Cortex of kidney (tissue), 1 donor: ENCODE results near the gene PIK3CD.
"Not testable (repeated sequence)": the region's sequence is repeated elsewhere in the genome, so short reads cannot be mapped to it uniquely, and the experiment has no call there.

Source experiments
- DNase-seq: peaks from one replicate; lab custom pipeline; 2025; lab: John Stamatoyannopoulos, UW

The PIK3CD gene

GRCh38 chr1:9621032-9621431, 30.5 kb upstream of the PIK3CD start:
- no peak for DNase-seq

DNA sequence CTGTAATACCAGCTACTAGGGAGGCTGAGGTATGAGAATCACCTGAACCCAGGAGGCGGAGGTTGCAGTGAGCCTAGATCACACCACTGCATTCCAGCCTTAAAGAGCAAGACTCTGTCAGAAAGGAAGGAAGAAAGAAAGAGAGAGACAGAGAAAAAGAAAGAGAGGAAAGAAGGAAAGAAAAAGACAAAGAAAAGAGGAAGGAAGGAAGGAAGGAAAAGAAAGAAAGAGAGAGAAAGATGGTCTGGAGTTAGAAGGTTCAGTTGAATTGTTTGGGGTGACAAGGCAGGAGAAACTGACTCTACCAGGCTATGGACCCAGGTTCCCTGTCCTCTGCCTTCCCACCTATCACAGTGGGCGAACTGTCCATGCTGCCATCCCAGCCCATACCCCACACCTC, 27.4 kb upstream of the PIK3CD start:
- no peak for DNase-seq

GRCh38 chr1:9625030-9625429, 26.5 kb upstream of the PIK3CD start:
- not testable (repeated sequence) for DNase-seq

- DNase-seq, result no peak
These were observed 25.3 kb upstream of the PIK3CD start for GRCh38 chr1:9626201-9626608.

DNA sequence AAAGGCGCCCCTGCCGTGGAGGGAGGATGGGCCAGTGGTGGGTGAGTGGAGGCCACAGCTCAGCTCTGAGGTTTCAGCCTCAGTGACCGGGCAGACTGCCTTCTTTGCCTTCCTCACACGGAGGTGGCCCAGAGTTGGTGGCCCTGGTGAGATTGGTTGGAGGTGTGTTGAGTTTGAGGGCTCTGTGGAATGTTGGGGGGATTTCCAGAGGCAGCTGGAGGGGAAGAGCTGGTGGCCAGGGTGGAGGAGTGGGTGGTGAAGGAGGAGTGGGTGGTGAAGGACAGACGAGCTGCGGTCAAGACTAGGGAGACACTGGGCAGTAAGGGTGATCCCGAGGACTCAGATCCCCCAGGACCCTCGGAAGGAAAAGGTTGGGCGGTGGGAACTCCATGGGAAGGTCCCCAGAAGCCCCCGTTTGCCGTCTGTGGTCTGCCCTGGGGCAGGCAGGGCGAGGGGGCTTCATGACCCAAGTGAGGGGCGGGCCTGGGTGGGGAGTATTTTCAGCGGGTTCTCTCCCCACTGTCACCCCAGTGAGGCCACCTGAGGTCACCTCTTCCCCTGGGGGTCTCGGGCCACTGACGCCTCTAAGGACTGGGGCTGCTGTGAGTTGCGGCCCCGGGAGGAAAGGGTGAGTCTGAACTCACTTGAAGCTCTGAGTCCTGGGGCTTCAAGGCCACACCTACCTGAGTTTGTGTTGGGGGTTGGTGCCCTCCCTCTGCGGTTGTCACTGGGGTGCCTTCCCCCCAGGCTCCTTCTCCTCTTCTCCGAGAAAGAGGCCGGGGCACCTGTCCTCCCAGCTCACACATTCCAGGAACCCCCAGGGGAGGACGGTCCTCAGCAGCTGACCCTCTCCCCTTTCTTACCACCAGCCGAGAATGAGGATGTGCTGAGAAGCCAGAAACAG, 22.7 kb upstream of the PIK3CD start:
- no peak for DNase-seq

DNA sequence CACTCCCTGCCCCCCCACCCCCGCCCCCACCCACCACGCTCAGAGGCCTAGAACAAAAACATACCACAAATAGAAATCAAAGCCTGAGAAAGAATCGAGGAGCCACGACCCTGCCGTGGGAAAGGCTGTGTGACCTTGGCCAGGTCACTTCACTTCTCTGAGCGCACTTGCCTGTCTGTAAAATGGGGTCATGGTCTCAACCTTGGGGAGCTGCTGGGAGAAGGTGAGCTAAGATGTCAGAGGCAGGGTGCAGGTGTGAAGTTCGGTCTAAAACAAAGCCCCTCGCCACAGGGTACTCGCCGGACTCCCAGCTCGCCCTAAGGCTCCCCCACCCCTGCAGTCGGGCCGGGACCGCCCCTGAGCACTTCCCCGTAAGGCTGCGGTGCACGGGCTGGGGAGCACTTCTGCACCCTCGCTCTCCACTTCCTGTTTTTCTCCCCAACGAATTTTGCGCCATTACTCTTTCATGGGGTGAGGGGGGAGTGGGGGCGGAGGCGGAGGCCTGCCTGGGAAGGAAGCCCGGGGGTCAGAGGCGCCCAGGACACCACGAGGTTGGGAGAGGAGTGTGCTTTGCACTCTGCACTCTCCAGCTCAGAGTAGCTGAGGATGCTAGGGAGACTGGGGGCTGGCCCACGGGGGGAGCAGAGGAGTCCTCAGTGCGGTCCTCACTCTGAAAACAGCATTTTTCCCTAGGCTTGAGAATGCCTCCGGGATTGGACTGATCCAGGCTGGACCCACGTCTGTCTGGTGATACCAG, 21.9 kb upstream of the PIK3CD start:
- no peak for DNase-seq

DNA sequence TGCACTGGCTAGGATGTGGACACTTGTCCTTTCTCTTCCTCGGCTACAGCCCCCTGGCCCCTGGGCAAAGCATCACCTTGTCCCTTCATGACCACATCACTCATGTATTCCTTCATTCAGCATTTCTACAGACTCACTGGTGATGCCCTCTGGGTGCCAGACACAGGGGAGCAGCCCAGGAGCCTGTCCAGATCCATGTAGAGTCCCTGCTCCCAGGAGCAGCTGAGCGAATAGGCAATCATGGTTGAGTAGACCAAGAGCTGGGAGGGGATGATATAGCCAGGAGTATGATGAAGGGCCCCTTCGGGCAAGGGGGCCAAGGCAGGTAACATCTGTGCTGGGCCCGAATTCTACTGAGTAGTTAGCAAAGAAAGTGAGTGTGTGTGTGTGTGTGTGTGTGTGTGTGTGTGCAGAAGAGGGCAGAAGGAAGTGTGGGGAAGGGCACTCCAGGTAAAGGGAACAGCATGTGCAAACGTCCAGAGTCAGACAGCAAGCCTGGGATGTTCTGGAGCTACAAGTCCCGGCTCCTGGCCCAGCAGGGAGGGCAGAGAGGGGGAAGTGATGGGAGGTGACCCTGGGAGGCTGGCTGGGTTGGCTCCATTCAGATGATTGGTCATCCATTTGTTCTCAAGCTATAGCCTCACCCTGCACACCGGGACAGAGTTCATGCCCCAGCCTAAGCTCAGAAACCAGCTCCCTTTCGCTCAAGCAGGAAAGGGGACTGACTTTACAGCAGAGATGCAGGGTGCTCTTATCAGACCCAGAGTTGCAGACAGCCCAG, 21.0 kb upstream of the PIK3CD start:
- DNase-seq, result no peak

DNA sequence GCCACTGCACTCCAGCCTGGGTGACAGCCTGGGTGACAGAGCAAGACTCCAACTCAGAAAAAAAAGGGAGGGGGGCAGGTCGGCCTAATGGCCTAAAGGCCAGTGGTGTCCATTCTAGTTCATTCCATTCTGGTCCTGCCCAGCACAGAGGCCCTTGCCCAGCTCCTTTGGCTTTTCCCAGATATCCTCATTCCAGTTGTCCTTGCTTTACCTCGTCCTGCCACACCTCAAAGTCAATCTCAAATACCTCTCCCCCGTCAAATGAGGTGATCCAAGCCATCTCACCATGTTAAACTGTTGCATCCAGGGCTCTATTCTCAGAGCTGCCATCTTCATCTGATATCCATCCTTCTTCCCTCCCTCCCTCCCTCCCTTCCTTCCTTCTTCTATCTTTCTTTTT, 19.9 kb upstream of the PIK3CD start:
- no peak for DNase-seq

GRCh38 chr1:9633493-9633892, 18.0 kb upstream of the PIK3CD start:
- DNase-seq, result no peak

- DNase-seq, result no peak
These were observed 16.9 kb upstream of the PIK3CD start for GRCh38 chr1:9634582-9634981.

DNA sequence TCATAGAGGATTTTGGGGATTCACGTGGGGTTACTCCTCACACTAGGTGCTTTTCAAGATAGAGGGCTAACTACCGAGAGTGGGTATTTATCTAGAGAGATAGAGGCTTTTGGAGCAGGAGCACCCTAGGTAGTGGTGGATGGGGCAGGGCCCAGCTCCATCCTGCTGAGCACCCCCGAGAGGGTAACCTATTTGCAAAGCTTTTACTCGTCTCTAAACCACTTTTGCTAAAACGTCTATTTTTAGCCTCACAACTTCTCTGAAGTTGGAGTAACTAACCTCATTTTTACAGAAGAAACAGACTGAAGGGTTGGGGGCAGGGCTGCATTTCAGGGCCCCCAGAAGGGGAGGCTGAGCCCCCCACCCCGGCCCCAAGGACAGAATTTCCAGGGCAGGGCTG, 12.3 kb upstream of the PIK3CD start:
- DNase-seq, result no peak

DNA sequence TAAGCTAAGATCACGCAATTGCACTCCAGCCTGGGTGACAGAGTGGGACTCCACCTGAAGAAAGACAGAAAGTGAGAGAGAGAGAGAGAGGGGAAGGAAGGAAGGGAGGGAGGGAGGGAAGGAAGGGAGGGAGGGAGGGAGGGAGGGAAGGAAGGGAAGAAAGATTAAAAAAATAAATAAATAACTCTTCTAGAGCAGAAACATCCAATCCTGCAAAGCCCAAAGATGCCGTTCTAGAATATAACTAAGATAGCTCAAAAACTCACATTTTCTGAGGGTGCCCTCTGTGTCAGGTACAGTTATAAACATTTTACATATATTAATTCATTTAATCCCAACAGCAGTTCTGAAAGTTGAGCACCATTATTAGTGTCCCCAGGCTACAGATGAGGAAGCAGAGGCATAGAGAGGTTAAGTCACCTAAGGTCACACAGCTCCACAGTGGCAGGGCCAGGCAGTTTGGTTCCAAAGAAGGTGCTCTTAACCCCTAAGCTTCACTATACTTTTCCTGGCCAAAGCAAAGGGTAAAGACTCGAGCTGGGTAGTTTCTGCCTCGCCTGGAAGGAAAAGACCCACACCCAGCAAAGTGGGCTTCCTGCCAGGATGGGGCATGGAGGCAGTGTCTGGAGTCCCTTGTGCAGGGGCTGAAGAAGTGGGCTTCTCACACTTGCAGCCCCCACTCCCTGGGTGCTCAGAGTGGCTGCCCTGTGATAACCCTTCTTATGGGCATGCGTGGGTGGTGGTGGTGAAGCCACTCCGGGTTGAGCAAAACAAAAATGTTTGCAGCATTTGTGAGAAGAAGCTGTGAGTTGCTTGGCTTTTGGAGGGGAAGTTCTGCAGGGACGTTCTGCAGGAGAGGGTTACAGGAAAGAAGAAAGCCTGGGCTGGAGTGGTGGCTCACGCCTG, 7.9 kb upstream of the PIK3CD start:
- no peak for DNase-seq

- no peak for DNase-seq
These were observed 5.5 kb upstream of the PIK3CD start for GRCh38 chr1:9646037-9646436.

DNA sequence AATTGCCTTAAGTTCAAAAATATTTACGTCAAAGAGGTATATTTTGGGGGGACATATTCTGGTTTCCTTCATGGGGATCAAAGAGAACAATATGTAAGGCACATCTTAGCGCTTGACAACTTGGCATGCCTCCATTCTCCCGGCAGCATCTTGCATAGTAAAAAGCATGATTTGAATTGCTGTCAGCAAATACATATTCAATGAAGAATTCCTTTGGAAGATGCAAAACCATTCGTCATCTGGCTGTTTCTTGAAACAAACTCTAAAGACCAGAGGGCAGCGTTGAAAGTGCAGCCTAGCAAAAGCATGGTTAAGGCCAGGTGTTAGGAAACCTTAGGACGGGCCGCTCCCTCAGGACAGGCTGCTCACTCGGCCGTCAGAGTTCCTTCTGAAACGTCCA, 3.4 kb upstream of the PIK3CD start:
- no peak for DNase-seq

DNA sequence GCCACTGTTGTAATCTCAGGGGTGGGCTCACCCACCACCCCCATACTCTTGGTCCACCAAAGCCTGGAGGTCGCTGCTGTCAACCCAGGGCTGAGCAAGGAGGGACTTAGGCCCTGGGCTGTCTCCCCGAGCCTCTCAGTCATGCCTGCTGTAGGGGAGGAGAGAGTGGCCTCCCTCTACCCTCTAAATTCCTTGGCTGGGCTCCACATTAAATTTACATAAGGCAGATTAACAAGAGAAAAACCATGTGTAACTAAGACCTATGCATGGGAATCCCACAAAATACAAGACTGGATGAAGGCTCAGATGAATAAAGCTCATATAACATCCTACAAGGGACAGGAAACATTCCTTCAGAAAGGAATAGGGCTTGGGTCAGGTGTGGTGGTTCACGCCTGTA, 1.8 kb upstream of the PIK3CD start:
- DNase-seq, result no peak

DNA sequence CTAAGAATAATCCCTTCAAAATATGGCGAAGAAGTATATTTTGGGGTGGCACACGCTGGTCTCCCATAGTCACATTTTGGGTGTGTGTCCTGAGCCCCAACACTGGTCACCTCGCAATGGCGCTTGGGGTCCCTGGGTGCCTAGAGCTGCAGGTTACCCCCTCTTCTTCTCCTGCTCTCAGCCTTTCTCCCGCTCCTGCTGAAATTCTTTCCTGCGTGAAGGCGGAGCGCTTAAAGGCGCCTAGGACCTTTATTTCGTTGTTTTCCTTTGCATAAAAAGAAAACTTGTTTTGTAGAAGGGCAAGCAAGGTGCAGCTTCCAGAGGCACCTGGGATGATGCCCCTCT, 339 bp upstream of the PIK3CD start:
- no peak for DNase-seq

- DNase-seq, result no peak
These were observed 1.1 kb downstream of the PIK3CD start for GRCh38 chr1:9652379-9653209.

- no peak for DNase-seq
These were observed 1.6 kb downstream of the PIK3CD start for GRCh38 chr1:9653210-9653490.

- no peak for DNase-seq
These were observed 2.0 kb downstream of the PIK3CD start for GRCh38 chr1:9653491-9654050.

GRCh38 chr1:9654051-9654833, 2.7 kb downstream of the PIK3CD start:
- no peak for DNase-seq
